Testis (tissue), 3 donors: ENCODE measurements around the gene RAG2. TPM values are rescaled to one million over a fixed set of nuclear protein-coding genes. Genes with fewer than 3 reads are reported as not detected.

Experiments
- DNase-seq: peaks from one replicate; pipeline ENCODE4 v3.0.0-alpha.2; 2019
- H3K27ac ChIP-seq, 2 donors: fragments of 200-600 bp; sonication (generic); one replicate each; pipeline ENCODE4 v1.5.1; 2019
- H3K27me3 ChIP-seq: fragments of 200-600 bp; sonication (generic); one replicate; pipeline ENCODE4 v1.5.1; 2019
- H3K36me3 ChIP-seq: fragments of 200-600 bp; sonication (generic); one replicate; pipeline ENCODE4 v1.5.1; 2017; ENCODE audit warnings: low read depth; ENCODE audit errors: missing control alignments
- H3K4me1 ChIP-seq: fragments of 200-600 bp; sonication (generic); one replicate; pipeline ENCODE4 v1.5.1; 2019
- H3K4me3 ChIP-seq, 2 donors: fragments of 200-600 bp; sonication (generic); one replicate each; pipeline ENCODE4 v1.5.1; 2017 to 2019
- H3K9me3 ChIP-seq: fragments of 200-600 bp; sonication (generic); one replicate; pipeline ENCODE4 v1.5.1; 2017
- POLR2A ChIP-seq: fragments of 450-650 bp; IDR thresholded peaks from one replicate; pipeline ENCODE4 v1.6.1; 2017; ENCODE audit warnings: antibody characterized with exemption, mild to moderate bottlenecking, moderate library complexity
- WGBS, 2 donors: methylation state at CpG; one replicate each; pipeline ENCODE4 v1.1.5; 2018; 5-methylcytosine and 5-hydroxymethylcytosine counted together
- intact Hi-C: fragments of 100-400 bp; cut with DNase I; formaldehyde crosslinking; loops from one replicate; pipeline ENCODE4 v1.15.1; 2023; ENCODE audit warnings: low total_unique reads
- polyA plus RNA-seq: library from polyadenylated mRNA; stranded (reverse); fragments of 350-450 nt; fragmentation: Illumina TruSeq; extraction: RNeasy Lipid Tissue Mini Kit (QIAGEN cat#74804); gene quantifications from one replicate; pipeline ENCODE4 v1.2.3, GENCODE V29; 2014; ENCODE audit warnings: low read depth, low replicate concordance; ENCODE audit not compliant: insufficient read depth
- total RNA-seq, 2 donors: library from RNA; depleted of rRNA; stranded (reverse); fragments of >200 nt; gene quantifications; one replicate each; pipeline ENCODE4 v1.2.3, GENCODE V29; 2016
- TF ChIP-seq, protein P1 (sequence below), 3 experiments: fragments of 450-650 bp in 2 of 3; fragments of 200-600 bp in 1 of 3; sonication (generic) in 1 of 3; IDR thresholded peaks; one replicate each; pipeline ENCODE4 v1.5.1; 2016 to 2019; ENCODE audit warnings: antibody characterized with exemption in 3 of 3, mild to moderate bottlenecking in 2 of 3, moderate library complexity in 1 of 3

Gene RAG2
- total and polyA plus RNA-seq, 3 donors from 2014 or later, result 0.25 to 2.9 (median 0.94) TPM

GRCh38 chr11:36594316-36594989, 3.6 kb downstream of the RAG2 start, which contains the start of gene IFTAP:
Gene IFTAP, plus strand, starts transcription at chr11:36594502. Its CDS starts 15,602 bp downstream, at chr11:36610104.
- peak; percentile 75 for DNase-seq
- Histone ChIP-seq H3K9me3 (no peaks in the 10 kb centered on the region), H3K4me1 (no peaks in the 10 kb centered on the region), H3K27me3 (no peaks in the 10 kb centered on the region), H3K4me3 (peak within 1 kb of the TSS; percentile 69 to 72), H3K27ac (peak within 1 kb of the TSS; percentile 8 to 60), H3K36me3 (no peaks in the 10 kb centered on the region)
- WGBS, 2 donors, result 1% methylated on average over 27 to 29 of the region's 29 CpGs
- TF ChIP-seq, protein P1, sequence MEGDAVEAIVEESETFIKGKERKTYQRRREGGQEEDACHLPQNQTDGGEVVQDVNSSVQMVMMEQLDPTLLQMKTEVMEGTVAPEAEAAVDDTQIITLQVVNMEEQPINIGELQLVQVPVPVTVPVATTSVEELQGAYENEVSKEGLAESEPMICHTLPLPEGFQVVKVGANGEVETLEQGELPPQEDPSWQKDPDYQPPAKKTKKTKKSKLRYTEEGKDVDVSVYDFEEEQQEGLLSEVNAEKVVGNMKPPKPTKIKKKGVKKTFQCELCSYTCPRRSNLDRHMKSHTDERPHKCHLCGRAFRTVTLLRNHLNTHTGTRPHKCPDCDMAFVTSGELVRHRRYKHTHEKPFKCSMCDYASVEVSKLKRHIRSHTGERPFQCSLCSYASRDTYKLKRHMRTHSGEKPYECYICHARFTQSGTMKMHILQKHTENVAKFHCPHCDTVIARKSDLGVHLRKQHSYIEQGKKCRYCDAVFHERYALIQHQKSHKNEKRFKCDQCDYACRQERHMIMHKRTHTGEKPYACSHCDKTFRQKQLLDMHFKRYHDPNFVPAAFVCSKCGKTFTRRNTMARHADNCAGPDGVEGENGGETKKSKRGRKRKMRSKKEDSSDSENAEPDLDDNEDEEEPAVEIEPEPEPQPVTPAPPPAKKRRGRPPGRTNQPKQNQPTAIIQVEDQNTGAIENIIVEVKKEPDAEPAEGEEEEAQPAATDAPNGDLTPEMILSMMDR (IDR thresholded peaks at IDR 0.05), result no peak
- no peak for TF ChIP-seq POLR2A
- intact Hi-C loops, result no loop called here

DNA sequence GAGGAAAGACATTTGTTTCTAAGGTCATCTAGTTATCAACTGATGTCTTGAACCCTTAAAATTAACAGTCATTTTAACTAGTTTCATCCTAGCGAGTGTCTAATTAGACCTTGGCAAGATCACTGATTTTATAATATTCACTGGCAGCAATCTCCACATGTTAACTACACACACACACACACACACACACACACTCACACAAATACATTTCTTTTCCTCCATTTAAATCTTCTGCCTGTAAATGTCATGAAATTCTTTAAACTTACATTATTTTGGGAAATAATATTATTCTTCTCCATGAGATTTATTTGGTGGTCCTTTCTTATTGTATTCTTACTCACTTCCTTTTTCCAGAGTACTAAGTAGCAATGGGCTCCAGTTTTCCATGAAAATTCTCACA, 6.6 kb downstream of the RAG2 start:
- intact Hi-C loops, result no loop called here
- Histone ChIP-seq H3K9me3 (no peaks in the 10 kb centered on the region), H3K36me3 (no peaks in the 10 kb centered on the region), H3K4me3 (no peak overlapping the region), H3K27ac (no peak overlapping the region), H3K4me1 (no peaks in the 10 kb centered on the region), H3K27me3 (no peaks in the 10 kb centered on the region)
- DNase-seq, result no peak
- TF ChIP-seq, protein P1 (IDR thresholded peaks at IDR 0.05), result no peak
- TF ChIP-seq POLR2A, result no peak
- 50 to 55% methylated on average over 1 of the region's 1 CpG for WGBS, 2 donors

DNA sequence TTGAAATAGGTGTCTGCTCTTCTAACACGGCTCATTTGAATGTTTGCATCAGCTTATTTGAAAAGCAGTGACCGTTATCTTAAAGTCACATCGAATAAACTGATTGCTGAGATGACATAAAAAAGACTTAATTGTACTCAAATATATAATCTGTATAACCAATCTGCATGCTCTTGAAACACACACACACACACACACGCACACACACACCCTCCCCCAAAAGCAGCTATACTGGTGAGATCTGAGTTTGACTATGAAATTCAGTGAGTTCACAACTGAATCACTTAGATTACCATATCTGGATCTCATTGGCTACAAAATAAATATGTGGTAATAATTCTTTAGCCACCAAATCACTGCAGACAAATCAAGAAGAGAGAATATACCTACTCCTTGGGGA, 7.5 kb downstream of the RAG2 start:
- TF ChIP-seq, protein P1 (IDR thresholded peaks at IDR 0.05), result no peak
- intact Hi-C loops, result no loop called here

DNA sequence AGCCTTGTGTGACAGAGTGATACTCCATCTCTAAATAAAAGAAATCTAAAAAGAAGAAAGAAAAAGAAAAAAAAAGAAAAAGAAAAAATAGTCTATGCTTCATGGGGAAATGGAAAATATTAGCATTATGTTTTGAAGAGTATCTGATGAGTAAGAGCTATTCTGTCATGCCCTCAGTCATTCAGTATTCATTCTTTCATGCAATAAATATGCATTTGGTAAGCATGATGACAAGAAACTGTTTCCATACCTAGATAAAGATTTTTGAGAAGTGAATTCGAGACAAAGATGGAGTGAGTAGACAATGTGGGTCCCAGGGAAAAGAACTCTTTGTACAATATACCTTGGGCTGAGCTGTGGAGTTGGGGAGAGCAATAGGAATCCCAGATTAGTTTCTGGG, 9.9 kb downstream of the RAG2 start:
- Histone ChIP-seq H3K27ac (no peak overlapping the region), H3K9me3 (no peaks in the 10 kb centered on the region), H3K36me3 (no peaks in the 10 kb centered on the region), H3K4me1 (no peaks in the 10 kb centered on the region), H3K4me3 (no peak overlapping the region), H3K27me3 (no peaks in the 10 kb centered on the region)
- intact Hi-C loops, result no loop called here
- DNase-seq, result no peak
- TF ChIP-seq, protein P1 (IDR thresholded peaks at IDR 0.05), result no peak
- TF ChIP-seq POLR2A, result no peak
- WGBS, 2 donors, result 44 to 65% methylated on average over 1 of the region's 1 CpG

More for the DNA sequence above, 7.5 kb downstream of the RAG2 start:
- Histone ChIP-seq H3K27me3 (no peaks in the 10 kb centered on the region), H3K4me3 (no peak overlapping the region), H3K4me1 (no peaks in the 10 kb centered on the region), H3K27ac (no peak overlapping the region), H3K9me3 (no peaks in the 10 kb centered on the region), H3K36me3 (no peaks in the 10 kb centered on the region)
- DNase-seq, result no peak
- WGBS, 2 donors, result 53 to 66% methylated on average over 4 of the region's 4 CpGs

- no peak for DNase-seq
- H3K27ac ChIP-seq, result no peak overlapping the region
- no peaks in the 10 kb centered on the region for H3K27me3 ChIP-seq
- no peak for TF ChIP-seq POLR2A
- TF ChIP-seq, protein P1 (IDR thresholded peaks at IDR 0.05), result no peak
- no peaks in the 10 kb centered on the region for H3K9me3 ChIP-seq
- H3K4me3 ChIP-seq, result no peak overlapping the region
- no peaks in the 10 kb centered on the region for H3K36me3 ChIP-seq
- no peaks in the 10 kb centered on the region for H3K4me1 ChIP-seq
- intact Hi-C loops, result no loop called here
Observed at GRCh38 chr11:36586543-36586942, 11.5 kb downstream of the RAG2 start.
